Kidney capillary endothelial cell (primary cell): ENCODE results near the gene PRF1.
"Not testable (repeated sequence)": the region's sequence is repeated elsewhere in the genome, so short reads cannot be mapped to it uniquely, and the experiment has no call there.

Experiments used
- DNase-seq: peaks from one replicate; pipeline ENCODE4 v3.0.0-alpha.2; 2018; ENCODE audit warnings: low spot score

PRF1 gene

GRCh38 chr10:70617798-70618568 lies 15.4 kb upstream of the PRF1 start:
- no peak for DNase-seq

- no peak for DNase-seq
Observed at GRCh38 chr10:70616761-70617160, 14.2 kb upstream of the PRF1 start.

DNA sequence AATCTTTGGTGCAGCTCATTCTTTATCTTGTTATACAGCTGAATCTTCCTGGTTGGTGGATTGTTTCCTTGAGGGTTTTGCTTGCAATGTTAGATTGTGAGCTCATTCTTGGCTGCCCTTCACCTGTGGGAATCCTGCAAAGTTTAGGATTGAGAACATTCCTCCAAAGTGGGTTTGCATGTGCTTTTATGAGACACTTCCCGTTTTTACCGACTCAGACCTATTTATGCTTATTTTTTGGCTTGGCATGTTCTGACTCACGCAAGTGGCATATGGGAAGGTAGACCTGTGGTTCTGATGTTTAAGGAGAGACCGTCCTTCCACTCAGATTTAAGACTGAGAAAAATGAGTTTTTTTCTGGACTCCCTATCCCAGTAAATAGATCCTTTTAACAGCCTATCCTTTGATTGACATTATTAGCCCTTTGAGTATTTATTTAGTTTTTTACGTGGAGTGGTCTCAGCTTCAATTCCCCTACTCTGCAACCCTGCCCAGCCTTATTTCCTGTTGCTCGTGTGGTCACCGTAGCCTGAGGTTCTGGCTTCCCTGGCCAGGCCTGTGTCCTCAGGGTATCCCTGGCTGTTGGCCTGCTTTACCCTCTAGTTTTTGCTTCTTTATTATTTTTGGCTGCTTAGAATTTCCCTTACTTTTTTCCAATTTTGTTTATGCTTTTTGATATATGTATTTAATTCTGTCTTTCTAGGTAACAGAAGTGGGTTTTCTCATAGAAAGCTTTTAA lies 13.4 kb upstream of the PRF1 start:
- DNase-seq: no peak

DNA sequence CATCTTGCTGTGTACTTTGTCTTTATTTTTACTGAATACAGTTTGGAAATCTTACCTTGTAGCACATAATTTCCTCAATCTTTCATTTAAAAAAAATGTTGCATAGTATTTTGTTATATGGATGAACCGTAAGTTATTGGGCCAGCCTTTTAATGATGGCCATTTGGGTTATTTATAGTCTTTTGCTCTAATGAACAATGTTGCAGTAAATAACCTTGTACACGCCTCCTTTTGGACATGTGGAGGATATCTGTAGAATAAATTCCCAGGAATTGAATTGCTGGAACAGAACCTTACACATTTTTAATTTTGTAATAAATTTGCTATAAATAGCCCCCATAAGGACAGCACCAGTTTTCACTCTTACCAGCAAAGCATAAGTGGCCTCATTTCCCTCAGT lies 12.7 kb upstream of the PRF1 start:
- DNase-seq: no peak

GRCh38 chr10:70614364-70614763 lies 11.8 kb upstream of the PRF1 start:
- DNase-seq: not testable (repeated sequence)

DNA sequence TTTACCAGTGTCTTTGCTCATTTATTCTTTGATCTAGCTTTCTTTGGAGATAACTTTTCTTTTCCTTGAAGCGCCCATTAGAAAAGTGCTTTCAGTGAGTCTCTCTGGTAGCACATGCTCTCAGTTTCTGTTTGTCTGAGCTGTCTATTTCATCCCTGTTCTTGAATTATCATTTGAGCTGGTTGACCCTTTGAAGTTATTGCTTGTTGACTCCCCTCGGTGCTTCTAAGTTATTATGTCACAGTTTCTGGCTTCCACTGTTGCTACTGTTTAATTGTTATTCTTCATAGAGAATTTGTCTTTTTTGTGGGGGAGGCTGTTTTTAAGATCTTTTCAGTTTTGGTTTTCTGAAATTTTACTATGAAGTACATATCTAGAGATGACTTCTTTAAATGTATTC lies 11.4 kb upstream of the PRF1 start:
- DNase-seq: no peak

DNA sequence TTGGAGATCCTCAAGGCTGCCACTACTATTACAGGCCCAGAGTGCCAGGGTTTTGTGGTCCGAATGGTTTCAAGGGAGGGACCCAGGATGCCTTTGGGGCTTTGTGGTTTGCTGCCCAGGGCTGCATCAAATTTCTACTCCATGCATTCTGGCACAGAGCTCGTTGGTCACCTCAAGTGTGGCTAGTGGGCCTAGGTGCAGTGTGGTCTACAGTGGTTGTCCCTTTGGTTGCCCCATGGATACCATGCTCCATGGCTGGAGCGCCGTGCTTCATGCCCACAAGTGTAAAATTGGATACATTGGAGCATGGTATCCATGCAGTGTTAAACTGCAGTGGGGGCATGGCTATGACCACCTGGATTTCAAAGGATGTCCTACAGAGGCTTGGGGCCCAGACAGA lies 5.4 kb upstream of the PRF1 start:
- DNase-seq: no peak

- DNase-seq: no peak
Observed at GRCh38 chr10:70605161-70605560, 2.6 kb upstream of the PRF1 start.

- DNase-seq: no peak
Observed at GRCh38 chr10:70604106-70604505, 1.6 kb upstream of the PRF1 start.

- no peak for DNase-seq
Observed at GRCh38 chr10:70603449-70603801, 884 bp upstream of the PRF1 start.

- no peak for DNase-seq
Observed at GRCh38 chr10:70601746-70602145, 795 bp downstream of the PRF1 start.

DNA sequence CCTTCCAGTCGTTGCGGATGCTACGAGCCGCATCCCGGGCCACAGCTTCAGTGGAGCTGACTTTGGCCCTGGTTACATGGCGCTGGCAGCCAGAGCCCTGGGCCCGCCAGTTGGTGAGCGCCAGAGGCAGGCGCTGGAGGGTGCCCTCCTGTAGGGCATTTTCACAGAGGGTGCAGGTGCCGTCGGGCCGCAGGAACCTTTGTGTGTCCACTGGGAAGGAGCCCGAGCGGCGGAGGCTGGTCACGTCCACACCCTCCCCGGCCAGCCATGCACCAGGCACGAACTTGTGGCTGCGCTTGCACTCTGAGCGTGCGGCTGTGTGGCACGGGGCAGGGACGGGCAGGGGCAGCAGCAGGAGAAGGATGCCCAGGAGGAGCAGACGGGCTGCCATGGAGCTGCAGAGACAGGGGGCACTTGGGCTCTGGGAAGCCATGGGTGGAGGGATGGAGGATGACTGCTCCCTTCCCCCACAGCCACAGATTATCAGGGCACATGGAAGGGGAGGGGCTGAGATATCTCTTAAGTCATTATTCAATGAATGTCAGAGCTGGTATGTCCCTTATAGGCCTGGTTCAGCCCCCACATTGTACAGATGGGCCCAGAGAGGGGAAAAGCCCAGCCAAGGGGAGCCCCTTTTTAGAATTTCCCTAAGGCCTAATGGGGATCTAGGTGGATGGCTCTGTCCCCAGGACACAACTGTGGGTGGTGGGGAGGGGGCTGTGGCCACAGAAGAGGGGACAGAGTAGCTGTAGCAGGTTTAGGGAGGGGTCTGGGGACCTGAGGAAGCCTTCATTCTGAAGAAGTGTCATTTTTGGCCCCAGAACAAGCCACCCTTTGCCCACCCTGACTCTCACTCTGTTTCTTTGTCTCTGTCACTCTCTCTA lies 1.8 kb downstream of the PRF1 start:
- DNase-seq: no peak

- no peak for DNase-seq
Observed at GRCh38 chr10:70599791-70600190, 2.8 kb downstream of the PRF1 start.

DNA sequence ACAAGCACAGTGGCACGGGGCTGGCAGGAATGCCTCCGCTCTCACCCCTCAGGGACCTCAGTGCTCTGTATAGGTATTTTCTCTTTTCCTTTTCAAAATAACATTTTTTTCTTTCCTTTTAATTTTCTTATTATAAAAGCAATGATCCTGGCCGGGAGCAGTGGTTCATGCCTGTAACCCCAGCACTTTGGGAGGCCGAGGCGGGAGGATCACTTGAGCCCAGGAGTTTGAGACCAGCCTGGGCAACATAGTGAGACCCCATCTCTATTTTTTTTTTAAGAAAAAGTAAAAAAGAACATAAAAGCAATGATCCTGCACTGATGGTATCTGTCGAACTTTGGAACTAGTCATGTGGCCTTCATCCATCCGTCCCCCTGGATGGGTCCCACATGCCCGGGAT lies 3.2 kb downstream of the PRF1 start:
- no peak for DNase-seq

DNA sequence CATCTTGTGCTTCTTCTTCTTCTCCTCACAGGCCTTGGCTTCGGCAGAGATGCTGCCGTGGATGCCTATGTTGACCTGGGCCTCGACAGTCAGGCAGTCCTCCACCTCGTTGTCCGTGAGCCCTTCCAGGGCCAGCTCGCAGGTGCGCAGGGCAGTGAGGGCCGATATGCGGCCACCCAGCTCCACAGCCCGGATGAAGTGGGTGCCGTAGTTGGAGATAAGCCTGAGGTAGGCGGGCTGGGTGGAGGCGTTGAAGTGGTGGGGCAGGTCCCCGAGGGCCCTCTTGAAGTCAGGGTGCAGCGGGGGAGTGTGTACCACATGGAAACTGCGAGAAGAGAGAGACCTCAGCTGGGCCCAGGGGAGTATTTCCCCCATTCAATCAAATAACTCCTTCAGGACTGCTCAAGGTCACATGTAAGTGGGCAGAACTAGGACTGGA lies 3.7 kb downstream of the PRF1 start:
- DNase-seq: no peak

DNA sequence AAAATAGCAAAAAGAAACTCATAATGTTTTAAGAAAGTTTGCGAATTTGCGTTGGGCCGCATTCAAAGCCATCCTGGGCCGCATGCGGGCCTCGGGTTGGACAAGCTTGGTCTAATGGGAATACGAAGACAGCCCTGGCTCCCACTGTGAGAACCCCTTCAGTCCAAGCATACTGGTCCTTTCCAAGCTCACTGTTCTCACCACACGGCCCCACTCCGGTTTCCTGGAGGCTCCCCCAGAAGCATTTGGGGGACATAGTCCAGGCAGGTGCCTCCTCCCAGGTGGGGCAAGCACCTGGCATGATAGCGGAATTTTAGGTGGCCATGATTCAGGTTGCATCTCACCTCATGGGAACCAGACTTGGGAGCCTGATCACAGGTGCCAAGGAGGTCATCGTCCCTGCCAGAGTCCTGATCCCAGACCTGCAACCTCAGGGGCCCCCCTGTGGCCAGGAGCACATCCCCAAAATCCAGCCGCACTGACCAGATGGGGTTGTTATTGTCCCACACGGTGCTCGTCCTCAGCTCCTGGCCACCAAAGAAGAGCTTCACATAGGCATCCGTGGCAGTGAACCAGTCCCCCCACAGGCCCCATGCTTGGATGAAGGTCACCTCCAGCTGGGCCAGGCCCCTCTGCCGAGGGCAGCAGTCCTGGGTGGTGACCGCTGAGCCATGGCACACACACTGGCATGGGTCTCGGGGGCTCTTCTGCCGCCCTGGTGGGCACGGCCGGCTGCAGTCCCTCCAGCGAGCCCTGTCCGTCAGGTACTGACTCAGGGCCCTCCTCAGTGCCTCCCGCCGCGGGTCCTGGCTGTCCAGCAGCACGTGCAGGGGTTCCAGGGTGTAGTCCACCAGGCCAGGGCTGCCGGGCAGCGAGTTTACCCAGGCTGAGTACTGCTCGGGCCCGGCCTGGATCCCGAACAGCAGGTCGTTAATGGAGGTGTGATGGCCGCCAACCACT lies 4.4 kb downstream of the PRF1 start:
- no peak for DNase-seq

- no peak for DNase-seq
Observed at GRCh38 chr10:70596860-70597809, 5.4 kb downstream of the PRF1 start.

GRCh38 chr10:70596110-70596798 lies 6.3 kb downstream of the PRF1 start:
- DNase-seq: no peak

DNA sequence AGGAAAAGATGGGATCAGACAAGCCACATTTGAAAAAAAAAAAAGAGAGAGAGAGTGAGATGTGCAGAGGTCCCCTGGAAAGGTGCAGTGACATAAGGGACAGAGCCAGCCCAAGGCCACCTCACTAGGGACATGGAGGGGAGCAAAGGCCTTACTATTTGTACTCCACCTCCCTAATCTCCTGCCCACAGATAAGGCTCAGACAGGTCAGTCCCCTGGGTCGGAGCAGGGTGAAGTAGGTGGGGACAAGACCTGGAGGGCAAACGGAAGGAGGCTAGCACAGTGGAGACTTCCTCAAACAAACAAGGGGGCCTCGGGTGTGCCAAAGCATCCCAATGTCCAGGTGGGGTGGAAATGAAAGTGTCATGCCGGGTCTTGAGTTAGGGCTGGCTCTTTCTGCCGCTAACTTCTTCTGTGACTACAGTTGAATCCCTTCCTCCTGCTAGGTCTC lies 7.0 kb downstream of the PRF1 start:
- no peak for DNase-seq

- no peak for DNase-seq
Observed at GRCh38 chr10:70594161-70594560, 8.4 kb downstream of the PRF1 start.
